Suppressor macrophage (primary cell): ENCODE data around the gene CCM2L.

Experiments
- DNase-seq, 4 experiments: peaks; one replicate each; pipeline ENCODE4 v3.0.0-alpha.2; 2020 to 2022

Gene CCM2L

GRCh38 chr20:32062776-32063170 lies 52.5 kb downstream of the CCM2L start:
- peak; percentile 97 to 99 (median 98) for DNase-seq

GRCh38 chr20:32063695-32064094 lies 53.5 kb downstream of the CCM2L start:
- peak; percentile 69 to 91 (median 86) for DNase-seq

GRCh38 chr20:32064667-32065066 lies 54.4 kb downstream of the CCM2L start:
- peak; percentile 79 to 91 (median 90) for DNase-seq

GRCh38 chr20:32067234-32067821 lies 57.1 kb downstream of the CCM2L start:
- DNase-seq, result peak; percentile 23 to 50 (median 28)

- no peak for DNase-seq
Observed at GRCh38 chr20:32068174-32068573, 57.9 kb downstream of the CCM2L start.

- DNase-seq, result peak in 2 of 4 experiments; percentile 59 to 73
Observed at GRCh38 chr20:32069711-32070110, 59.5 kb downstream of the CCM2L start.

GRCh38 chr20:32070282-32070681 lies 60.0 kb downstream of the CCM2L start:
- DNase-seq, result no peak

- no peak for DNase-seq
Observed at GRCh38 chr20:32070690-32071213, 60.5 kb downstream of the CCM2L start.

- DNase-seq, result no peak
Observed at GRCh38 chr20:32071395-32072167, 61.3 kb downstream of the CCM2L start.

GRCh38 chr20:32072168-32072750 lies 62.0 kb downstream of the CCM2L start:
- DNase-seq, result no peak

- DNase-seq, result no peak
Observed at GRCh38 chr20:32075534-32075933, 65.3 kb downstream of the CCM2L start.

GRCh38 chr20:32077190-32077589 lies 67.0 kb downstream of the CCM2L start:
- peak; percentile 69 to 87 (median 84) for DNase-seq

- no peak for DNase-seq
Observed at GRCh38 chr20:32078322-32078721, 68.1 kb downstream of the CCM2L start.

- peak in 3 of 4 experiments; percentile 54 to 62 (median 61) for DNase-seq
Observed at GRCh38 chr20:32078791-32079190, 68.6 kb downstream of the CCM2L start.

GRCh38 chr20:32079655-32080109 lies 69.4 kb downstream of the CCM2L start:
- no peak for DNase-seq

GRCh38 chr20:32080783-32081182 lies 70.5 kb downstream of the CCM2L start:
- no peak for DNase-seq
